Subcutaneous abdominal adipose tissue (tissue), 5 donors: Measurements from ENCODE around the gene KIF3C.
"Not testable (repeated sequence)": the region's sequence is repeated elsewhere in the genome, so short reads cannot be mapped to it uniquely, and the experiment has no call there.

Experiments used
- H3K27ac ChIP-seq: one replicate; pipeline ENCODE4 v1.7.0; 2013; ENCODE audit warnings: low read depth, mild to moderate bottlenecking, inconsistent platforms, low read length, moderate library complexity
- H3K27me3 ChIP-seq, 5 donors: one replicate each; pipeline ENCODE4 v1.7.0; 2013; ENCODE audit warnings: low read length in 5 of 5, inconsistent platforms in 1 of 5; ENCODE audit not compliant: control insufficient read depth in 5 of 5, insufficient read depth in 4 of 5
- H3K36me3 ChIP-seq, 5 donors: one replicate each; pipeline ENCODE4 v1.7.0; 2013; ENCODE audit warnings: low read length in 5 of 5; ENCODE audit not compliant: control insufficient read depth in 5 of 5, insufficient read depth in 5 of 5
- H3K4me1 ChIP-seq, 5 donors: one replicate each; pipeline ENCODE4 v1.7.0; 2013; ENCODE audit warnings: low read length in 5 of 5, mild to moderate bottlenecking in 3 of 5, moderate library complexity in 1 of 5; ENCODE audit not compliant: control insufficient read depth in 5 of 5, insufficient read depth in 5 of 5
- H3K4me3 ChIP-seq, 5 donors: one replicate each; pipeline ENCODE4 v1.7.0; 2013; ENCODE audit warnings: low read length in 5 of 5, low read depth in 1 of 5
- H3K9ac ChIP-seq, 5 donors: one replicate each; pipeline ENCODE4 v1.7.0; 2013; ENCODE audit warnings: low read length in 5 of 5, mild to moderate bottlenecking in 4 of 5, moderate library complexity in 3 of 5
- H3K9me3 ChIP-seq, 5 donors: one replicate each; pipeline ENCODE4 v1.7.0; 2013; ENCODE audit warnings: low read length in 5 of 5; ENCODE audit not compliant: control insufficient read depth in 5 of 5
- donor health status: healthy.
- donor health status: healthy.
- donor health status: healthy.
- donor health status: healthy.
- donor health status: healthy.

The KIF3C gene

GRCh38 chr2:25926984-25927756 is 55.1 kb downstream of the KIF3C start:
- no peak overlapping the region for H3K9ac ChIP-seq
- peaks cover 3 to 26% (median 14%) of the 10 kb centered on the region in 5 donors for H3K36me3 ChIP-seq
- no peaks in the 10 kb centered on the region for H3K27me3 ChIP-seq
- H3K9me3 ChIP-seq, result no peaks in the 10 kb centered on the region
- H3K4me1 ChIP-seq, result no peaks in the 10 kb centered on the region
- no peak overlapping the region for H3K27ac ChIP-seq
- no peak overlapping the region for H3K4me3 ChIP-seq

DNA sequence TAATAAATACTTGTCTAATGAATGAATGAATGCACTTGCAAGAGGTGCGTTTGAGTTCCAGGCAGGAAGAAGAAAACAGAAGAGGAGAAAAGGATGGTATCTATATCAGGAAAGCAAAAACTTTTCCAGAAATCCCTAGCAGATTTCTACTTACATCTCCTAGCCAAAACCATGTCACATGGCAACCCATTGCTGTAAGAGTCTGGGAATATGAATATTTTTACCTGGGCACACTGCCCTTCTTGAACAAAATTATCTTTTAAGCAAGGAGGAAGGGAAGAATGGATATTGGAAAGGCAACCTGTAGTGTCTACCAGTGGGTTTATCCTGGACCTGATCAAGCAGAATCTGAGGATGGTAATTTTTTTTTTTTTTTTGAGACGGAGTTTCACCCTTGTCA is 59.8 kb downstream of the KIF3C start:
- Histone ChIP-seq H3K4me1 (no peaks in the 10 kb centered on the region), H3K27me3 (no peaks in the 10 kb centered on the region), H3K36me3 (peaks cover 0 to 6% (median 0%) of the 10 kb centered on the region in 5 donors)

GRCh38 chr2:25920786-25921415 is 61.4 kb downstream of the KIF3C start:
- Histone ChIP-seq H3K4me3 (no peak overlapping the region), H3K36me3 (no peaks in the 10 kb centered on the region), H3K9me3 (no peaks in the 10 kb centered on the region), H3K4me1 (no peaks in the 10 kb centered on the region), H3K9ac (no peak overlapping the region), H3K27me3 (no peaks in the 10 kb centered on the region), H3K27ac (no peak overlapping the region)

More for the DNA sequence above, 59.8 kb downstream of the KIF3C start:
- Histone ChIP-seq H3K4me3 (no peak overlapping the region), H3K9ac (no peak overlapping the region), H3K27ac (no peak overlapping the region), H3K9me3 (no peaks in the 10 kb centered on the region)

DNA sequence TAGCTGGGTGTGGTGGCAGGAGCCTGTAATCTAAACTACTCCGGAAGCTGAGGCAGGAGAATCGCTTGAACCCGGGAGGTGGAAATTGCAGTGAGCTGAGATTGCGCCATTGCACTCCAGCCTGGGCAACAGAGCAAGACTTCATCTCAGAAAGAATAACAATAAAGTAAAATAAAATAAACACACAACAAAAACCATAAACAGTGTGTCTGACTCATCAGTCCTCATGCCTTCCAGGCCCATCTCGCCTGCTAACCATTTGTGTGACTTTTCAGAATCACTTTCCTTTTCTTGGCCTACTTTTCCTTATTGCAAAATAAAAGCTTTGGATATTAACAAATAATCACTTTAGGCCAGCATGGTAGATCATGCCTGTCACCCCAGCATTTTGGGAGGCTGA is 62.0 kb downstream of the KIF3C start:
- Histone ChIP-seq H3K36me3 (no peaks in the 10 kb centered on the region), H3K27ac (no peak overlapping the region), H3K4me3 (no peak overlapping the region), H3K9me3 (no peaks in the 10 kb centered on the region), H3K27me3 (no peaks in the 10 kb centered on the region), H3K4me1 (no peaks in the 10 kb centered on the region), H3K9ac (no peak overlapping the region)

DNA sequence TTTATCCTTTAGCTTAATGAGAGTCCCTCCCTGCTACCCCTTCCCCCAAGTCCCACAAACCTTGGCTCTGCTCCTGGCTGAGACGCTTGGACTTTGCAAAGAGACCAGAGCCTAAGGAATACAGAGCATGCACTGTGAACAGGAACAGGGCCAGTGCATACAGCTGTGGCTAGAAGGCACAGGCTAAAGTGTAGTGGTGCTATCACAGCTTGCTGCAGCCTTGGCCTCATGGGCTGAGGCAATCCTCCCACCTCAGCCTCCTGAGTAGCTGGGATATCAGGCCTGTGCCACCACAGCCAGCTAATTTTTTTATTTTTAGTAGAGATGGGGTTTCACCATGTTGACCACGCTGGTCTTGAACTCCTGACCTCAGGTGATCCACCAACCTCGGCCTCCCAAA is 64.5 kb downstream of the KIF3C start:
- H3K27ac ChIP-seq, result no peak overlapping the region
- H3K9ac ChIP-seq, result no peak overlapping the region
- no peaks in the 10 kb centered on the region for H3K36me3 ChIP-seq
- H3K27me3 ChIP-seq, result no peaks in the 10 kb centered on the region
- no peaks in the 10 kb centered on the region for H3K4me1 ChIP-seq
- no peaks in the 10 kb centered on the region for H3K9me3 ChIP-seq
- no peak overlapping the region for H3K4me3 ChIP-seq

DNA sequence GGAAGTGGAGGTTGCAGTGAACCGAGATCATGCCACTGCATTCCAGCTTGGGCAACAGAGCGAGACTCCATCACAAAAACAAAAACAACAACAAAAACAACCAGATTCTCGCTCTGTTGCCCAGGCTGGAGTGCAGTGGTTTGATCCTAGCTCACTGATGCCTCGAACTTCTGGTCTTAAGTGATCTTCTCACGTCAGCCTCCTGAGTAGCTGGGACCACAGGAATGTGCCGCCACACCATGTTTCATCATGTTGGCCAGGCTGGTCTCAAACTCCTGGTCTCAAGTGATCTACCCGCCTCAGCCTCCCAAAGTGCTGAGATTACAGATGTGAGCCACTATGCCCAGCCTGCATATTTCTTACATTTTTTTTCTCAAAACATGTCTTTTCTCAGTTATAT is 64.9 kb downstream of the KIF3C start:
- H3K9me3 ChIP-seq, H3K9ac ChIP-seq, H3K27me3 ChIP-seq: not testable (repeated sequence)

DNA sequence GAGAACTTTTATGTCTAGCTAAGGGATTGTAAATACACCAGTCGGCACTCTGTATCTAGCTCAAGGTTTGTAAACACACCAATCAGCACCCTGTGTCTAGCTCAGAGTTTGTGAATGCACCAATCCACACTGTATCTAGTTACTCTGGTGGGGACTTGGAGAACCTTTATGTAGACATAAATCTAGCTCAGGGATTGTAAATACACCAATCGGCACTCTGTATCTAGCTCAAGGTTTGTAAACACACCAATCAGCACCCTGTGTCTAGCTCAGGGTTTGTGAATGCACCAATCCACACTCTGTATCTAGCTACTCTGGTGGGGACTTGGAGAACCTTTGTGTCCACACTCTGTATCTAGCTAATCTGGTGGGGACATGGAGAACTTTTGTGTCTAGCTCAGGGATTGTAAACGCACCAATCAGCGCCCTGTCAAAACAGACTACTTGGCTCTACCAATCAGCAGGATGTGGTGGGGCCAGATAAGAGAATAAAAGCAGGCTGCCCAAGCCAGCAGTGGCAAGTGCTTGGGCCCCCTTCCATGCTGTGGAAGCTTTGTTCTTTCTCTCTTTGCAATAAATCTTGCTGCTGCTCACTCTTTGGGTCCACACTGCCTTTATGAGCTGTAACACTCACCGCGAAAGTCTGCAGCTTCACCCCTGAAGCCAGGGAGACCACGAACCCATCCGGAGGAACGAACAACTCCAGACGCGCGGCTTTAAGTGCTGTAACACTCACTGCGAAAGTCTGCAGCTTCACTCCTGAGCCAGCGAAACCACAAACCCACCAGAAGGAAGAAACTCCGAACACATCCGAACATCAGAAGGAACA is 66.1 kb downstream of the KIF3C start:
- not testable (repeated sequence) for H3K27ac ChIP-seq, H3K9ac ChIP-seq, H3K4me1 ChIP-seq, H3K4me3 ChIP-seq, H3K36me3 ChIP-seq, H3K9me3 ChIP-seq, H3K27me3 ChIP-seq

More for the DNA sequence above, 64.9 kb downstream of the KIF3C start:
- not testable (repeated sequence) for H3K4me3 ChIP-seq, H3K36me3 ChIP-seq, H3K27ac ChIP-seq, H3K4me1 ChIP-seq

DNA sequence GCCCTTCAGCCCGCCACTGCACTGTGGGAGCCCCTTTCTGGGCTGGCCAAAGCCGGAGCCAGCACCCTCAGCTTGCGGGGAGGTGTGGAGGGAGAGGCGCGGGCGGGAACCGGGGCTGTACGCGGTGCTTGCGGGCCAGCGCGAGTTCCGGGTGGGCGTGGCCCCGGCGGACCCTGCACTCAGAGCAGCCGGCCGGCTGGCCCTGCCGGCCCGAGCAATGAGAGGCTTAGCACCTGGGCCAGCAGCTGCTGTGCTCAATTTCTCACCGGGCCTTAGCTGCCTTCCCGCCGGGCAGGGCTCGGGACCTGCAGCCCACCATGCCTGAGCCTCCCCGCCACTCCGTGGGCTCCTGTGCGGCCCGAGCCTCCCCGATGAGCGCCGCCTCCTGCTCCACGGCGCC is 66.9 kb downstream of the KIF3C start:
- not testable (repeated sequence) for H3K4me3 ChIP-seq, H3K4me1 ChIP-seq, H3K27ac ChIP-seq, H3K27me3 ChIP-seq, H3K36me3 ChIP-seq, H3K9ac ChIP-seq, H3K9me3 ChIP-seq

GRCh38 chr2:25913696-25913973 is 68.7 kb downstream of the KIF3C start:
- not testable (repeated sequence) for H3K27ac ChIP-seq, H3K4me3 ChIP-seq, H3K36me3 ChIP-seq, H3K4me1 ChIP-seq, H3K9me3 ChIP-seq, H3K27me3 ChIP-seq, H3K9ac ChIP-seq
